Parathyroid adenoma (tissue), 2 donors: ENCODE data around the gene EVC.

Source experiments
- H2AFZ ChIP-seq: fragments of 300-600 bp; sonication (generic); one replicate; pipeline ENCODE4 v1.7.0; 2017; ENCODE audit warnings: antibody characterized with exemption, mild to moderate bottlenecking
- H3K27ac ChIP-seq: fragments of 300-600 bp; sonication (generic); one replicate; pipeline ENCODE4 v1.7.0; 2017
- H3K27me3 ChIP-seq: fragments of 300-600 bp; sonication (generic); one replicate; pipeline ENCODE4 v1.7.0; 2017; ENCODE audit warnings: low read length; ENCODE audit not compliant: control insufficient read depth, insufficient read depth
- H3K36me3 ChIP-seq: fragments of 300-600 bp; sonication (generic); one replicate; pipeline ENCODE4 v1.7.0; 2017; ENCODE audit warnings: low read length; ENCODE audit not compliant: control insufficient read depth, insufficient read depth
- H3K4me1 ChIP-seq: fragments of 300-600 bp; sonication (generic); one replicate; pipeline ENCODE4 v1.7.0; 2017; ENCODE audit warnings: control low read depth
- H3K4me2 ChIP-seq: fragments of 300-600 bp; sonication (generic); one replicate; pipeline ENCODE4 v1.7.0; 2017; ENCODE audit warnings: low read length
- H3K4me3 ChIP-seq: fragments of 300-600 bp; sonication (generic); one replicate; pipeline ENCODE4 v1.7.0; 2017; ENCODE audit warnings: low read depth, low read length
- H3K79me2 ChIP-seq: fragments of 300-600 bp; sonication (generic); one replicate; pipeline ENCODE4 v1.7.0; 2017; ENCODE audit warnings: control low read depth
- H3K9ac ChIP-seq: fragments of 300-600 bp; sonication (generic); one replicate; pipeline ENCODE4 v1.7.0; 2017; ENCODE audit warnings: mild to moderate bottlenecking
- H3K9me3 ChIP-seq: fragments of 300-600 bp; sonication (generic); one replicate; pipeline ENCODE4 v1.7.0; 2017; ENCODE audit warnings: low read length; ENCODE audit not compliant: control insufficient read depth
- CTCF ChIP-seq: fragments of 300-600 bp; sonication (generic); IDR thresholded peaks from one replicate; pipeline ENCODE4 v1.7.0; 2017; ENCODE audit warnings: antibody characterized with exemption, mild to moderate bottlenecking
- donor health status: primary hyperparathyroidism.

The EVC gene

GRCh38 chr4:5757954-5758353 lies 47.0 kb downstream of the EVC start:
- Histone ChIP-seq H3K36me3 (no peaks in the 10 kb centered on the region), H3K4me1 (no peaks in the 10 kb centered on the region), H3K27ac (no peak overlapping the region), H2AFZ (no peak overlapping the region), H3K79me2 (no peaks in the 10 kb centered on the region), H3K9me3 (no peaks in the 10 kb centered on the region), H3K4me2 (no peak overlapping the region), H3K27me3 (no peaks in the 10 kb centered on the region), H3K4me3 (no peak overlapping the region), H3K9ac (no peak overlapping the region)
- TF ChIP-seq CTCF: no peak

- TF ChIP-seq CTCF: no peak
- Histone ChIP-seq H3K27me3 (no peaks in the 10 kb centered on the region), H3K79me2 (no peaks in the 10 kb centered on the region), H3K4me1 (no peaks in the 10 kb centered on the region), H3K4me3 (no peak overlapping the region), H2AFZ (no peak overlapping the region), H3K9ac (no peak overlapping the region), H3K27ac (no peak overlapping the region), H3K36me3 (no peaks in the 10 kb centered on the region), H3K9me3 (no peaks in the 10 kb centered on the region), H3K4me2 (no peak overlapping the region)
Measured at GRCh38 chr4:5758741-5759140, 47.7 kb downstream of the EVC start.

- H3K4me1 ChIP-seq: no peaks in the 10 kb centered on the region
- H3K79me2 ChIP-seq: no peaks in the 10 kb centered on the region
- no peak overlapping the region for H3K4me3 ChIP-seq
- H3K9me3 ChIP-seq: no peaks in the 10 kb centered on the region
- H3K27me3 ChIP-seq: no peaks in the 10 kb centered on the region
- no peak overlapping the region for H3K9ac ChIP-seq
- no peak overlapping the region for H2AFZ ChIP-seq
- TF ChIP-seq CTCF: no peak
- no peak overlapping the region for H3K27ac ChIP-seq
- H3K4me2 ChIP-seq: no peak overlapping the region
- no peaks in the 10 kb centered on the region for H3K36me3 ChIP-seq
Measured at GRCh38 chr4:5759236-5760075, 48.5 kb downstream of the EVC start.

- Histone ChIP-seq H2AFZ (no peak overlapping the region), H3K9me3 (no peaks in the 10 kb centered on the region), H3K9ac (no peak overlapping the region), H3K27me3 (no peaks in the 10 kb centered on the region), H3K4me1 (no peaks in the 10 kb centered on the region), H3K4me3 (no peak overlapping the region), H3K36me3 (no peaks in the 10 kb centered on the region), H3K4me2 (no peak overlapping the region), H3K27ac (no peak overlapping the region), H3K79me2 (no peaks in the 10 kb centered on the region)
- TF ChIP-seq CTCF: no peak
Measured at GRCh38 chr4:5760246-5760645, 49.2 kb downstream of the EVC start.

- Histone ChIP-seq H3K79me2 (no peaks in the 10 kb centered on the region), H3K36me3 (no peaks in the 10 kb centered on the region), H2AFZ (no peak overlapping the region), H3K9me3 (no peaks in the 10 kb centered on the region), H3K4me3 (no peak overlapping the region), H3K27me3 (no peaks in the 10 kb centered on the region), H3K4me1 (no peaks in the 10 kb centered on the region), H3K27ac (no peak overlapping the region), H3K4me2 (no peak overlapping the region), H3K9ac (no peak overlapping the region)
- no peak for TF ChIP-seq CTCF
Measured at GRCh38 chr4:5760936-5761480, 50.0 kb downstream of the EVC start.
